LHCN-M2 (cell line): ENCODE results near the gene RAB4A. TPM values are rescaled to one million over a fixed set of nuclear protein-coding genes. Genes with fewer than 3 reads are reported as not detected.
"Not testable (repeated sequence)": the region's sequence is repeated elsewhere in the genome, so short reads cannot be mapped to it uniquely, and the experiment has no call there.

ENCODE experiments used
- DNase-seq: peaks from one replicate; pipeline ENCODE4 v3.0.0-alpha.2; 2012; ENCODE audit warnings: low read depth
- total RNA-seq: library from RNA; depleted of rRNA; stranded (reverse); fragments of >200 nt; gene quantifications from 2 replicates; pipeline ENCODE4 v1.2.3, GENCODE V29; 2014

The RAB4A gene
- total RNA-seq, 1 experiment from 2014 or later = 14.3 TPM

DNA sequence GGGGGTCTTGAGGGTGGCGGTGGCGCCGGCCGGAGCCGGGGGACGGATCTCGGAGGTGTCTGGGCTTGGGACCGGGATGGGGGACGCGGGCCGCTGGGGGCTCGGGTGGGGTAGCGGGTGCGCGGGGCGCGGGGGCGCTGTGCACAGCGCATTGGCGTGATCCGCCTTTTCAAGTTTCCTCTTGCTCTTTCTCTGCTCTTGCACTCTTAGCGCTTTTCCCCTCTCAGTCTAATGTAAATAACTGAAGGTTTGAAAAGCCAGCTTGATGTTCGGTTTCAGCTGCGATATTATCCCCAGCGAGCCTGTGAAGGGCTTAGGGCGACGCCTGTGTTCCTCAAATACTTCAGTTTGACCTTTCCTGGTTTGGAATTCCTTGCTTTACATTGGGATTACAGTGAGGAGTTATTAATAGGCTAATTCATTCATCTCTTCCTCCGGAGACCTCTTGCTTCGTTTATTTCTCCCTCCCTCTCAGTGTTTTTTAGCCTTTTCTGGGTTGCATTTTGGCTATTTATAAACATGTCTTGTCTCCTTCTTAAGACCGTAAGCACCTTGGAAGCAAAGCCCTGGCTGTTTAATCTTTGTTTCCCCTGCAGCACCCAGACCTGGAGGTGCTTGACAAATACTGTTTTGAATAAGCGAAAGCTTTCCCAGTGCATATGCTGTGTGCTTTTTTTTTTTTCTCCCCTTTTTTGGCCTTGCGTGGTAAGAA, 693 bp downstream of the RAB4A start:
- DNase-seq = peak; percentile 29

DNA sequence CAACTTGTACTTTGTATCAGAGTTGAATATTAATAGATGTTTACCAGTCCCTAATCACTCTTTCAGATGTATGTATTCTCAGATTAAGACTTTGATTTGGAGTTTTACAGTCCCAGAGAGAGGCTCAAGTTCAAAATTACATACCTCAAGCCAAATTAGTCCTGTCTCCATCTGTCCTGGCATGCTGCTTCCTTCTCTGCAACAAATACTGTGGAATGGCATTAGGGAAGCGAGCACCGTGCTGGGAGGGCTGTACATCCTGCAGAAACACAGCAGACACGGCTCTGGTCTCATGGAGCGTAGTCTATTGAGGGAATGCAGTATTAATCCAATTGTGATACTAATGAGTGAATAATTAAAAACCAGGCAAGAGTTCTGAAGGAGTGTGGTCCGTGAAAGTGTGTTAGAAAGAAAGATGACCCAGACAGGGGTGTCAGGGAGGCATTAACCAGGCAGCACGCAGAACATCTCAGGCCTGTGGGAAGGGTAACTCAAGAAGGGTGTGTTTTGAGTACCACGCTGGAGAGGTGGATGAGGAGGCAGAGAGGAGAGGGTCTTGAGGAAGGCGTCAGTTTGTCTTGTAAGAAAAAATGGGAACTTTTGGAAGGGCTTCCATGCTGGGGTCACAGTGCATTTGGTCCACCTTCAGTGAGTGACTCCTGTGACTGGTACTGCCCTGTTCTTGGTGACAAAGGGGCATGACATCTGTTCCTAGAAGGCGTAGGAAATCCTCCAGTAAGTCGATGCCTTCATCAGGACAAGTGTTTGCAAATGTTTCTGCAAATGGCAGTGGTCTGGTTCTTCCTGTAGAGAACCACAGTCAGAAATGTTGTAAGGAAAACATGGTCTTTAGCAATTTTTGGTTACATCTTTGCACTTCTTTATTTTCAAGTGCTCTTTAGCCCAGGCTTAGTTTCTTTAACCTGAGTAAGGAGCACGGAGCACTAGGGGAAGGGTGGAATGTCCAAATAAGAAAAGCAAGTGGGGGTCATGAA, 1.6 kb downstream of the RAB4A start:
- no peak for DNase-seq

DNA sequence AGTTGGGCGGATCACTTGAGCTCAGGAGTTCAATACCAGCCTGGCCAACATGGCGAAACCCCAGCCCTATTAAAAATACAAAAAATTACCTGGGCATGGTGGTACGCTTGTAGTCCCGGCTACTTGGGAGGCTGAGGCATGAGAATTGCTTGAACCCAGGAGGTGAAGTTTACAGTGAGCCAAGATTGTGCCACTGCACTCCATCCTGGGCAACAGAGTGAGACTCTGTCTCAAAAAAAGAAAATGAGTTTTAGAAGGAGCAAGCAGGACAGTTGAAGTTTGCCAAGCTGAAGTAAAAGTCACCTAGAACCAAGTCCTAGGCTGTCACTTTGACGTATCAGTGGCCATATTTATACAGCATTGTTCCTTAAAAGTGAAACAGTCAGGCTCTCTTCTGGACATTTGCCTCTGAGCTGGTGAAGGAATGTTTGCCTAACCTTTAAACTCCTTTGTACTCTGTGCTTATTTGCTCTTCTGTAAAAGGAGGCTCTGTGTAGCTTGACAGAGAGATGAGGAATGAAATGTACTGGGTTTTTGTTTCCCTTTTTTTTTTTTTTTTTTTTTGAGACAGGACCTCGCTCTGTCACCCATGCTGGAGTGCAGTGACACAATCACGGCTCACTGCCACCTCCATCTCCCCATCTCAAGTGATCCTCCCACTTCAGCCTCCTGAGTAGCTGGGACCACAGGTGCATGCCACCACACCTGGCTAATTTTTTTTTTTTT, 2.8 kb downstream of the RAB4A start:
- DNase-seq = no peak

DNA sequence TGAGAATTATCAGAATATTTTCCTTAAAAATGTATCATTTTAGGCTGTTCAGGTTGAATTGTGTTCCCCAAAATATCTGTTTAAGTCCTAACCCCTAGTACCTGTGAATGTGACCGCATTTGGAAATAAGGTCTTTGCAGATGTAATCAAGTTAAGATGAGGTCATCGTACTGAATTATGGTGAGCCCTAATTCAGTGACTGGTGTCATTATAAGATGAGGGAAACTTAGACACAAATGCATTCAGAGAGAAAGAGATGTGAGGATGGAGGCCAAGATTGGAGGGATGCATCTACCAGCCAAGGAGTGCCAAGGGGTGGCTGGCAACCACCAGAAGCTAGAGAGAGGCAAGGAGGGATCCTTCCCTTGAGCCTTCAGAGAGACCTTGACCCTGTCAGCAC, 4.1 kb downstream of the RAB4A start:
- DNase-seq = no peak

DNA sequence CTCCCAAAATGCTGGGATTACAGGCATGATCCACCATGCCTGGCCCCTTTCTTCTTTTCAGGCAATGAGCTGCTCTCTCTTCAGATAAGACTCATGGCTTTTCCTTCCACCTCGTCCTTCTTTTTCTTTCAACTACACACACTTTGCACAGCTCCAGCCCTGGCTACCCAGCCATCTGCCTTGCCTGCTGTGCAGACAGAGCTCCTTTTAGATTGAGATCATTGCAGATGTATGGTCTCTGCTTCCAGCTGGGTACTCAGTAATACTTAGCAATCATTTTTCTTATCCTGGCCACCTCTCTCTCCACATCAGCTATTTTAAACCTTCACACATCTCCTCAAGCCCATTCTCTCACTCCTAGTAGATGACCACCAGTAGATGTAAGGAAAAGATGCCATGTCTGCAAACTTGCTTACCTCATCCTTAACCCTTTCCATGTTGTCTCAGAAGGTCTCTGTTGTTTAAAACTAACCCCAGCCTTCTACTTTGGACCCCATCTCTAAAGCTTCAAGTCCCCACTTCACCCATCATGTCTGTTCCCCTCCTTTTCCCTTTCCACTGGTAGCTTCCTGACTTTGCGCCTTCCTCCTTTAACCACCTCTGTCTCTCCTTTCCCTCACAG, 7.3 kb downstream of the RAB4A start:
- DNase-seq = no peak

DNA sequence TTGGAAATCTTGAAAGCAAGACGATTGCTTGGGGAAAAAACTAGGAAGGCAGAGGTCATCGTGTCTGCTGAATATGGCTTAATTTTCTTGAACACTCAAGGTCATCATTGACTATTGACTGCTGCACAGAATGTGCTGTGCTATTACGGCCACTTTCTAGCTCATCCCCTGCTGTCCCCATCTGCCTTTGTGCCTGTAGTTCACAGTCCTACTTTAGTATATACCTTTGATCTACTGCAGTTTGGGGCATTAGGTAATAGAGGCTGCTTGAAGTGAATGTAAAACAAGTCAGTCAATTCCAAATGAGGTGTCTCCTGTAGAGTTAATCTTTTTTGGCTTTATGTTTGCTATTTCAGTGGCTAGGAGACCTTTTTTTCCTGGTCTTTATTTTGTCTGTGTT, 8.3 kb downstream of the RAB4A start:
- DNase-seq = no peak

DNA sequence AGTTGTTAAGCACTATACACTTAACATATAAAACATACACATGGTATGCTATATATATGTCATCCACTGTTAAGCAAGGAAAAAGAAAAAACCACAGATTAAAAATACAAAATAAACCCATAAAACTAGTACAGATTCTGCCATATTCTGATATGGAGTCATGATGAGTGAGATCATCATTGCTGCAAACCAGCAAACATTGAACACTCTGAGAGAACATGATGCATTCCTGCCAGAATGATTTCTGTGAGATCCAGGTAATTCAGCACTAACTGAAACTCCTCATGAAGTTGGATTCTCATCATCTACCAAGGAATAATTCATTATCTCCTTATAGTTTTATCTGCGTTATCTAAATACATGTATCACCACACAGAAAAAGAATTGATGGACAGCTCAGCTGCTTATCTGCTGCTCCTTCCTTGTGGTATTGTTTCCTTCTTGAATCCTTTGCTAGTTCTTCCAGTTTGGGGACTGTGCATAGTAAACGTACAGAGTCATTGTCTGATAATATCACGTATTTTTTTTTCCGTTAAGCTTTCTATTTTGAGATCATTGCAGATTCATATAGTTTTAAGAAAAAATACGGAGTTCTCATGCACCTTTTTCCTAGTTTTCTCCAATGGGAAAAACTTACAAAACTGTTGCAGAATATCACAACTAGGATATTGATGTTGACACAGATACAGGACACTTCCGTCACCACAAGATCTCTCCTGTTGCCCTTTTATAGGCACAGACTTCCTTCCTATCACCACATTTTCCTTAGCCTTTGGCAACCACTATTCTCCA, 9.3 kb downstream of the RAB4A start:
- DNase-seq = no peak

DNA sequence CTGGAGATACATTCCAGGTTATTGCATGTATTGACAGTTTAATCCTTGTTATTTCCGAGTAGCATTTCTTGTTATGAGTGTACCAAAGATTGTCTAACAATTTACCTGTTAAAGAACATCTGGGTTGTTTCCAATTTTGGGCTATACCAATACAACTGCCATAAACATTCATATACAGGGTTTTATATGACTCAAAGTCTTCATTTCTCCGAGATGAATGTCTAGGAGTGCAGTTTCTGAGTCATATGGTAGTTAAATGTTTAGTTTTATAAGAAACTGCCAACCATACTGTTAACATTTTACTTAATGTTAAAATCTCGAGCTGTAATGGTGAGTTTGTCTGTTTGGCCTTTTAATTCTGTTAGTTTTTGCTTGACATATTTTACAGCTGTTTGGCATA, 10.0 kb downstream of the RAB4A start:
- no peak for DNase-seq

DNA sequence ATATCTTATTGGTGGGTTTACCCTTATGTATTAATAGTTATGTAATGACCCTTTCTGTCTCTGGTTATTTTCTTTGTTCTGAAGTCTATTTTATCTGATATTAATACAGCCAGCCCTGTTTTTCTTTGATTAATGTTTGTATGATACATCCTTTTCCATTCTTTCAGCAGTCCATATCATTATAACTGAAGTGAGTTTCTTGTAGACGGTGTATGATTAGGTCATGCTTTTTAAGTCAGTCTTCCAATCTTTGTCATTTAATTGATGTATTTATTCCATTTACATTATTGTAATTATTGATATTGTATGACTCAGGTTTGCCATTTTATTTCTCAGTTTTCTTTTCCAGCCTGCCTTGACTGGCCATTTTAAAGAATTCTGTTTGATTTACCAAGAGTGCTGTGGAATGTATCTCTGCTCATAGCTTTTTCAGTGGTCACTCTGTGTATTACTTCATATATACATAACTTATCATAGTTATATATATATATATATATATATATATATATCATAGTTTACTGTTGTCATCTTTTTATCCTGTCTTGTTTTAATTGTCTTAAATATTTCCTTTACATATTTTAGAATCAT, 10.5 kb downstream of the RAB4A start:
- no peak for DNase-seq

DNA sequence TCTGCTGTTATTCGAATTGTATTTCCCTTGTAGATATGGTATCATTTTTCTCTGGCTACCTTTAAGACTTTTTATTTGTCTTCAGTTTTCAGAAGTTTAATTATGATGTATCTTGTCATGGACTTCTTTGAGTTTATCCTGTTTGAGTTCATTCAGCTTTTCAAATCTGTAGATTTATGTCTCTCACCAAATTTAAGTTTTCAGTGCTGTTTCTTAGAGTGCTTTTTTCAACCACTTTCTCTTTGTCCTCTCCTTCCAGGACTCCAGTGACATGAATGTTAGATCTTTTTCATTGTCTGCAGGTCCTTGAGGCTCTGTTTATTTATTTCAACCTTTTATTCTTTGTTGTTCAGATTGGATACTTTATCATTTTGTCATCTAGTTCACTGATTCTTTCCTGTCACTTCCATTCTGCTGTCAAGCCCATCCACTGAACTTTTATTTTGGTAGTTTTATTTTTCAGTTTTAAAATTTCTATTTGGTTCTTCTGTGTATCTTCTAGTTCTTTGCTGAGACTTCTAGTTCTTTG, 11.4 kb downstream of the RAB4A start:
- DNase-seq = no peak

DNA sequence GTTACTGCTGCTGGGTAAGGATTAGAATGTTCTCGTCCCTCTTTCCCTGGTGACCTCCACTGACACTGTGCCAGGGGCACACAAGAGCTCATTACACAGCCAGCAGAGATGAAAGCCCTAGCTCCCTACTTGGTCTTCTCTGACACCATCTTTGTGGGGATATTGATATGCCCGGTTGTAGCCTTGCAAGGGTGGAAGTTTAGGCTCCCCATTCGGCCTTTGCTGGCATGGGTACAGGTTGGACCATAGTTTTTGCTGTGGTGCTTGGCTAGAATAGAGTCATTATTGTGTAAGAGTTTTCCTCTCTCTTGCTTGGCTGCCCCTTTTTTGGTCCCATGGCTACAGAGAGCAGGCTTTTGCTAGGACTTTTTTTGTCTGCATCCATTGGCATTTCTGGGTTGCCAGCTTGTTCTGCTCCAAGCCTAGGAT, 12.3 kb downstream of the RAB4A start:
- no peak for DNase-seq

DNA sequence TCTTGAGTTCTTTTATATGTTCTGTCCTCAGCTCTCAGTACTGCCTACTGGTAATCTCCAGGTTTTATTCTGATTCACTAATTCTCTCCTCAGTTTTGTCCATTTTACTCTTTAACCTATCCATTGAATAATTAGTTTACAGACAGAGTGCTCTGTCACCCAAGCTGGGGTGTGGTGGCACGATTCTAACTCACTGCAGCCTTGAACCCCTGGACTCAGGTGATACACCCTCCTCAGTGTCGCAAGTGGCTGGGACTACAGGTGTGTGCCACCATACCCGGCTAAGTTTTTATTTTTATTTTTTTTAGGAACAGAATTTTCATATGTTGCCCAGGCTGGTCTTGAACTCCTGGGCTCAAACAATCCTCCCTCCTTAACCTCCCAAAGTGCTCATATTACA, 14.0 kb downstream of the RAB4A start:
- DNase-seq = no peak

DNA sequence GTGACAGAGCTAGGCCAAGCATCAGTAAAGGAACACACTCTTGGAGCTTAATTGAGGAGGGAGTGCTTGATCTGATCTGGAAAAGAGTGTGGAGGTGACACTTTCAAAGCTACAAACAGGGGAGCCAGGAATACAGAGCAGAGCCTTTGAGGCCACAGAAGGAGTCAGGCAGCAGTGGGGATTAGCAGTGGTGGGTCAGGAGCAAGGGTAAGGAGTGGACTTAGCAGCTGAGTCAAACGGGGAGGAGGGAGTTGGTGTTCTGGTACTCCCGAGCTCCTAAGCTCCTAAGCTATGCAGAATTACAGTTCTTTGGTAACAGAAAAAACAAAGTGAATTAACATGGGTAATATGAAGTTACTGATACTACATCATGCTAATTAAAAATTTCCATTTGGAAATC, 14.5 kb downstream of the RAB4A start:
- DNase-seq = no peak

DNA sequence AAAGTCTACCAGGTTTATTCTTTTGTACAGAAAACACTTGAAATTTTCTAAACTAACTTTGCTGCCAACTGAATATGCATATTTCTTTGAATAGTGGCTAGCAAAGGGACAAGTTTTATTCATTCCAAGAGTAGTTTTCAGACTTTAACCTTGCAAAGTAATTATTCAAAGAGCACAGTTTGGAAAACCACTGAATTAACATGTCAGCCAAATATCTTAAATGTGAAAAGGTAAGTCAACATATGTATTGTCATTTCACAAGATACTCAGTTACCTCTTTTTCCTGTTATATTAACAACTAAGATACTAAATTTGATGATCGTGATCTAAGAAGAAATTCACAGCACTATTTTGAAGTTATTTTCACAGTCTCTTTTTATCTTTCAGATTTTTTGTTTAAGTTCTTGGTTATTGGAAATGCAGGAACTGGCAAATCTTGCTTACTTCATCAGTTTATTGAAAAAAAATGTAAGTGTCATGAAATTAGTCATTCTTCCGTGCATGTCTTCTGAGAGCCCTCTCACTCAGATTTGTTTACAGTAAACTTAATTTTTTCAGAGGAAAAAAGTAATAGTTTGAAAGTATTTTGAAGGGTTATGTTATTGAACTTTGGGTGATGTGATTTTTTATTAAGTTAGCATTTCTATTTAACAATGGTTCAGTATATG, 15.3 kb downstream of the RAB4A start:
- no peak for DNase-seq

DNA sequence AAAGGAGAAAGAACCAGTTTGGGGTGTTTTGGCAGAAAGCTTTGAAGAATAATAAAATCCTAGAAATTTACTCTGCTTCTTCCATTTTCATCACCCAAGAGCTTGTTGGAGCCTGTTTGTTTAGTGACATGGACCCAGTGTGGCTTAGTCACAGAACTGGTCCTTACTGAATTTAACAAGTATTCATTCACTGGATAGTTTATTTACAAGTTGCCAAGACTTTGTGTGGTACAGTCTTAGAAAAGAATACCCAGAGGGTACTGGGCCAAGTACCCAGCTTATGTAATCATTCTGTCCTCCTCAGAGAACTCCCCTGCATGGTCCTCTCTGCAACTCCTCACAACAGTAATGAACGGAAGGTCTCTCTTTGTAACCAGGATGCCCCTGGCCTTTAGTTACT, 16.4 kb downstream of the RAB4A start:
- DNase-seq = no peak

DNA sequence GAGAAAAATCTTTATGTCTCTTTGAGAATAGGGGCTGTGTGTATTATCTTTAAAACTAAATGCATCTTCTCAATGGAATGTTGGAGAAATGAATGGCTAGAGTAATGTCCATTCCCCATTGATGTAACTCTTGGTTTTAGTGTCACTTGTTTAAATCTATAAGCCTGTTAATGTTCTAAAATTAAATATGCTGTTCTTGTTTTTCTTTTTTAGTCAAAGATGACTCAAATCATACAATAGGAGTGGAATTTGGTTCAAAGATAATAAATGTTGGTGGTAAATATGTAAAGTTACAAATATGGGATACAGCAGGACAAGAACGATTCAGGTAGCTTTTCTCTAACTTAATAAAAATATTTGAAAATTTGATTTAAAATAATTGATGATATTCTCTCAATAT, 17.6 kb downstream of the RAB4A start:
- no peak for DNase-seq

DNA sequence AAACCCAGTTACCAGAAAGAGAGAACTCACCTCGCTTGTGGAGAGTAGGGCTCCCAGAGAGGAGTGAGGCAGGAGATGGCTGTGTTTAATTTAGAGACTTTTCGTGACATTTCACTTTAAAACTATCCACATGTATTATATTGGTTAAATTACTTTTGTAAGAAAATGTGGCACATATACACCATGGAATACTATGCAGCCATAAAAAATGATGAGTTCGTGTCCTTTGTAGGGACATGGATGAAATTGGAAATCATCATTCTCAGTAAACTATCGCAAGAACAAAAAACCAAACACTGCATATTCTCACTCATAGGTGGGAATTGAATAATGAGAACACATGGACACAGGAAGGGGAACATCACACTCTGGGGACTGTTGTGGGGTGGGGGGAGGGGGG, 20.8 kb downstream of the RAB4A start:
- DNase-seq = not testable (repeated sequence)

DNA sequence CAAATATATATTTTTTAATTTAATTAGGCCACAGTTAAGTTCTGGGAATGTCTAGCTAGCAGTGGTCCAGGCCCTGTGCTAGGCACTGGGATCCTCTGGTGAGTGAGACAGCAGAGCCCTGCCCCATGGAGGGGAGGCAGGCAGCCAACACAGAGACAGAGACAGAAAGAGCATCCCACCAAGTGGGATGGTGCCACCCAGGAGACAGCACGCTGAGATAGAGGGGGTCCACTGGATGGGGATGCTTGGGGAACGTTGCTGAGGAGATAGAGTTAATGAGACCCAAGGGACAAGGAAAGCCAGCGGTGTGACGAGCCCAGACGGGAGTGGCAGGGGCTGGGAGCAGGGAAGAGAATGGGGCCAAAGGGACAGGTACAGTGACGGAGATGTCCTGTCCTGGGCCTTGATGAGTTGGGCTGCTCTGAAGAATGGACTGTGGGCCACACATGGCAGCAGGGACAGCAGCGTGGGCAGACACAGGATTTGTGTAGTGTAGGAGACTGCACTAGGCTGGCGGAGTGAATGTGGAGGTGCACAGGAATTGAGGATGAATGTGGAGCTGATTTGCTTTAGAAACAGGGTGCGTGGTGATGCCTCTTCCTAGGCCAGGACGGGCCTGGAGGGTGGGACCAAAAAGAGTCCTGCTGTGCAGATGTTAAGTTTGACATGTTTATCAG, 22.8 kb downstream of the RAB4A start:
- no peak for DNase-seq

DNA sequence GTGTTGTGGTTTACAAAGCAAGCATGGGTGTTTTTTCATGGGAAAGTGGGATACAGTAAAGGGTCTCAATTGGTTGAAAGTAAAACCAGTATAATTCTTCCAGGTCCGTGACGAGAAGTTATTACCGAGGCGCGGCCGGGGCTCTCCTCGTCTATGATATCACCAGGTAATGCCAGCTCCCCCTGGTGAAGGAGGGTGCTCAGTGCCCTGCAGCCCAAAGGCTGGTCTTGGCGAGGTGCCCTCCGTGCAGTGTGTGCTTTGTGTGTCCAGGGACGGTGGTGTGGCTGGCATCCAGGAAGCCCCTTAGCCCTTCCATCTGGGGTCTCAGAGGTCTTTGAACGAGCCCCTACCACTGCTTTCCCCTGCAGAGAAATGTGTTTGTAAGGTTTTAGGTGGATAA, 24.8 kb downstream of the RAB4A start:
- DNase-seq = no peak
